T-helper 1 cell treated with Interleukin-12 subunit alpha and Interleukin-12 subunit beta and Interleukin-4 antibody, amounts not matched to agents 30 ng/mL and 1 ng/mL, for 36 hours (primary cell): Measurements from ENCODE around the gene PRICKLE2. TPM values are rescaled to one million over a fixed set of nuclear protein-coding genes. Genes with fewer than 3 reads are reported as not detected.

ENCODE experiments used
- intact Hi-C: fragments of 100-400 bp; cut with micrococcal nuclease; formaldehyde crosslinking; loops from one replicate; pipeline ENCODE4 v1.15.1; 2024
- total RNA-seq: library from RNA; stranded (reverse); gene quantifications from 2 replicates; pipeline ENCODE4 v1.2.3, GENCODE V29; 2022

Gene PRICKLE2
- total RNA-seq, 1 donor from 2014 or later: not detected

GRCh38 chr3:64078966-64079365 lies 146.3 kb downstream of the PRICKLE2 start:
- intact Hi-C loops: no loop called here

GRCh38 chr3:64074895-64075679 lies 150.2 kb downstream of the PRICKLE2 start:
- intact Hi-C loops: no loop called here

GRCh38 chr3:64074060-64074459 lies 151.2 kb downstream of the PRICKLE2 start:
- intact Hi-C loops: no loop called here

GRCh38 chr3:64073158-64073761 lies 152.0 kb downstream of the PRICKLE2 start:
- intact Hi-C loops: no loop called here

GRCh38 chr3:64072126-64072525 lies 153.1 kb downstream of the PRICKLE2 start:
- intact Hi-C loops: no loop called here

- intact Hi-C loops: no loop called here
Measured at GRCh38 chr3:64070704-64071103, 154.6 kb downstream of the PRICKLE2 start.

- intact Hi-C loops: no loop called here
Measured at GRCh38 chr3:64067506-64068346, 157.5 kb downstream of the PRICKLE2 start.

- intact Hi-C loops: no loop called here
Measured at GRCh38 chr3:64064804-64065203, 160.5 kb downstream of the PRICKLE2 start.

- intact Hi-C loops: no loop called here
Measured at GRCh38 chr3:64063983-64064438, 161.3 kb downstream of the PRICKLE2 start.

- intact Hi-C loops: no loop called here
Measured at GRCh38 chr3:64063207-64063982, 161.9 kb downstream of the PRICKLE2 start.

- intact Hi-C loops: no loop called here
Measured at GRCh38 chr3:64061628-64062027, 163.6 kb downstream of the PRICKLE2 start.

GRCh38 chr3:64059484-64060175 lies 165.6 kb downstream of the PRICKLE2 start:
- intact Hi-C loops: no loop called here

- intact Hi-C loops: no loop called here
Measured at GRCh38 chr3:64058566-64058965, 166.7 kb downstream of the PRICKLE2 start.

GRCh38 chr3:64057231-64057630 lies 168.0 kb downstream of the PRICKLE2 start:
- intact Hi-C loops: no loop called here

- intact Hi-C loops: no loop called here
Measured at GRCh38 chr3:64056606-64057180, 168.6 kb downstream of the PRICKLE2 start.

- intact Hi-C loops: no loop called here
Measured at GRCh38 chr3:64055076-64055475, 170.2 kb downstream of the PRICKLE2 start.

GRCh38 chr3:64054488-64054887 lies 170.8 kb downstream of the PRICKLE2 start:
- intact Hi-C loops: no loop called here

- intact Hi-C loops: no loop called here
Measured at GRCh38 chr3:64053581-64053980, 171.7 kb downstream of the PRICKLE2 start.

- intact Hi-C loops: no loop called here
Measured at GRCh38 chr3:64053117-64053516, 172.1 kb downstream of the PRICKLE2 start.

- intact Hi-C loops: no loop called here
Measured at GRCh38 chr3:64049832-64050231, 175.4 kb downstream of the PRICKLE2 start.
